GM21367 (cell line): ENCODE results near the gene LCORL.
"Not testable (repeated sequence)": the region's sequence is repeated elsewhere in the genome, so short reads cannot be mapped to it uniquely, and the experiment has no call there.

Experiments used
- ATAC-seq: cut with Tn5 transposase; IDR thresholded peaks from one replicate; pipeline ENCODE4 v1.9.1; 2021; ENCODE audit not compliant: unreplicated experiment

Gene LCORL

DNA sequence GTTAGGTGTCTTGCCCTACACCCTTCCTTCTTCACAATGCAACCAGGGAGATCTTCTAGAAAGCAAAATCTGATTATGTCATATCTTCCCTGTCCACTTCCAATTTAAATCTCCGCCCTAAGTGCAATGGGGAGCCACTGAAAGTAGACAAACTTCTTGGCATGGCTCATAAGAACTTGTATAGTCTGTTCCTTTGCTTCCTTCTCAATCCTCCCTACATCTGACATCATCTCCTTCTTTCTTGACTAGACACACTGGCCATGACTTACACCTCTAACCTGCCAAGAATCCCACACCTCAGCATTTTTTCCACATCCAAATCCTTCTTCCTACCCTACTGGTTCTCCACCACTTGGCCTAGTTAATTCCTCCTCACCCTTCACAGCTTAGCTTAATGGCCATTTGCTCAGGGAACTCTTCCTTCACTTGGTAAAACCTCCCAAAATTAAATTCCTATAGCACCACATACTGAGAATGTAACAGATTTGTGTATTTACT lies 155.6 kb downstream of the LCORL start:
- no peak for ATAC-seq

DNA sequence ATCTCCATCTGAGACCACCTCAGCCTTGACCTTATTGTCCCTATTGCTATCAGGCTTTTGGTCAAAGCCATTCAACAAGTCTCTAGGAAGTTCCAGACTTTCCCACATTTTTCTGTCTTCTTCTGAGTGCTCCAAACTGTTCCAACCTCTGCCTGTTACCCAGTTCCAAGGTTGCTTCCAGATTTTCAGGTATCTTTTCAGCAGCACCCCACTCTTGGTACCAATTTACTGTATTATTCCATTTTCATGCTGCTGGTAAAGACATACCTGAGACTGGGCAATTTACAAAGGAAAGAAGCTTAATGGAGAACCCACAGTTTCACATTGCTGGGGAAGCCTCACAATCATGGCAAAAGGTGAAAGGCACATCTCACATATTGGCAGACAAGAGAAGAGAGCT lies 159.6 kb downstream of the LCORL start:
- not testable (repeated sequence) for ATAC-seq

DNA sequence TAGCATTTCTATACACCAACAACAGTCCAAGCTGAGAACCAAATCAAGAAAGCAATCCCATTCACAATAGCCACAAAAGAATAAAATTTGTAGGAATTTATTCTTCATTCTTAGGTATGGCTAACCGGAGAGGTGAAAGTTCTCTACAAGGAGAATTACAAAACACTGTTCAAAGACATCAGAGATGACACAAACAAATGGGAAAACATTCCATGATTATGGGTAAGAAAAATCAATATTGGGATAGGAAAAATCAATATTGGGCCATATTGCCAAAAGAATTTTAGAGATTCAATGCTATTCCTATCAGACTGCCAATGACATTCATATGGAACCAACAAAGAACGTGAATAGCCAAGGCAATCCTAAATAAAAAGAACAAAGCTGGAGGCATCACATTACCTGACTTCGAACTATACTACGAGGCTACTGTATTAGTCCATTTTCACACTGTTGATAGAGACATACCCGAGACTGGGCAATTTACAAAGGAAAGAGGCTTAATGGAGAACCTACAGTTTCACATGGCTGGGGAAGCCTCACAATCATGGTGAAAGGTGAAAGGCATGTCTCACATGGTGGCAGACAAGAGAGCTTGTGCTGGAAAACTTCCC lies 161.7 kb downstream of the LCORL start:
- ATAC-seq, result no peak

DNA sequence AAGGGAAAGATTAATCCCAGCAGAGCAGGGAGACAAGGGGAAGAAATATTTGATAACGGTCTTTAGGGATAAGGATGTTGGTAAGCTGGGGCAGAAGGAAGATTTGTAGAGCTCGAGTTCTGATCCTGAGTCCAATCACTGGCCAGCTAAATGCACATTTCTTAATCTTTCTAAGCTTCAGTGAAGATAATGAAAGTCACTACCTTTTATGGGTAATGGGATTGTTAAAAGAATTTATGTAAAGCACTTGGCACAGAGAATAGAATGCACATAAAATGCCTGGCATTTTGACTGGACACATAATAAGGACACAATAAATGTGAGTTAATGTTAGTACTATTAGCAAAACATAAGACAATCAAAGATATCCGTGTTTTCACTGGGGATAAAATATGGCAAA lies 167.5 kb downstream of the LCORL start:
- no peak for ATAC-seq

DNA sequence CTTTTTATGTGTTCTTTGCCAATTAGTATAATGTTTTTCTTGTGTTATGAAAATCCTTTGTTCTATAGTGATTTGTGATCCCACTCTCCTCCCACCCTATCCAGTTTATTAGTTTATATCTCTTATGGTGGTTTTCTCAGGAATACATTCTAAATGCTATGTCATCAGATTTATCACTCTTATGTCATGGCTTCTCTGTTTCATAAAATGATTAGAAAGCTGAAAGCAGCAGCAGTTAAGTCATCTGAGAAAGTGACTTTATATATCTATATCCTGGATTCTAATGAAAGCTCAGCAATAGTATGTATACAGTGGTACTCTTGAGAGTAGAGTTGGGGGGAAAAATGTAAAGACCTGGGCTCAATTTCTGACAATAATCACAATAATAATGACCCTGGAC lies 169.6 kb downstream of the LCORL start:
- ATAC-seq, result no peak

DNA sequence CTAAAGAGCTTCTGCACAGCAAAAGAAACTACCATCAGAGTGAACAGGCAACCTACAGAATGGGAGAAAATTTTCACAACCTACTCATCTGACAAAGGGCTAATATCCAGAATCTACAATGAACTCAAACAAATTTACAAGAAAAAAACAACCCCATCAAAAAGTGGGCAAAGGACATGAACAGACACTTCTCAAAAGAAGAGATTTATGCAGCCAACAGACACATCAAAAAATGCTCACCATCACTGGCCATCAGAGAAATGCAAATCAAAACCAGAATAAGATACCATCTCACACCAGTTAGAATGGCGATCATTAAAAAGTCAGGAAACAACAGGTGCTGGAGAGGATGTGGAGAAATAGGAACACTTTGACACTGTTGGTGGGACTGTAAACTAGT lies 171.3 kb downstream of the LCORL start:
- not testable (repeated sequence) for ATAC-seq

DNA sequence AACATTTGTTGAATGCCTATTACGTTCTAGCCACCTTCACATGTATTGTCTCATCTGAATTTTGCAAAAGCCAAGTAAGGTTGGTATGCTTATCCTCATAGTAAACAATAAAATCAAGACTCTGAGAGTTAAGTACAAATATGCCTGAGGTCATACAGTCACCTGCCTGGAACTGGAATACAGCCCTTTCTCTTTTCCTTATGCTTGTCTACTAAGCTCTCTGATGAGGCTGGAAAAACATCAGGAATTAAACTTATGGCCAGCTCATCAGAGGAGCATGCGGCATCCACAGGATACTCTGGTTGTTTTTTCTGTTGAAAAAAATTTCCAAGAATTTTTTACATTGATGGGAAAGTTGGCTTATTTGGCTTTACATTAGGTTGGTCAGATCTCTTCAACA lies 175.3 kb downstream of the LCORL start:
- no peak for ATAC-seq

DNA sequence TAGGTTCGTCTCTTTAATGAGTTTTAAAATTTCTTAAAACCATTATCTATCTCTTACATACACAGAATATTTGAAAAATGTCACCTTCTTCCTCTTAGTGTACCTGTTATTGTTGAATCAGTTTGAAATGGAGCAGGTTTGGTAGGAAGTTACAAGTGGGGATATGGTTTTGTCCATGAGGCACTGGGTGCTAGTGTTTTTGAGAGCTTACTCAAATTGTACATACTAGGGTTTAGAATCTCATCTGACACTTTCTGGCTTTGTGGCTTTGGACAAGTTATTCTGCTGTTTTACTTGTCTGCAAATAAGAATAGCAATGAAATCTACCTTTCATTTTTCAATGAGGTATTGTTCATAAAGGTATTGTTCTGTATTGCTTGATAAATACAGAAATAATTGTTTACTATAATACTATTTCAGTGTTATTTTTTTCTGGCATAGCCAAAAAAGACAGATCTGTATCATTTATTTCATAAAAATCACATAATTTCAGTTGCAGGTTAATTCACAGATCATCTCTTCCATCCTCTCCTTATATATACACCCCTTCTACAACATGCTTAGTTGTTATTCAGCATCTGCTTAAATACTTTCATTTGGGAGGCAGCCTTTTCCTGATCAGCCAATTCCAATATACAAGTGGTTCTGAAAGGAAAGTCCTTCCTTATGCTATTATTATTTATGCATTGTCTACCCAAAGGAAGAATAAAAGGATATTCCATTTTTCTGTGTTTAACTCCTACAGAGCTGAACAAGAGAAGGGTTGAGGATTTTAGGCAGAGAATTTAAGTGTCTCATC lies 197.5 kb downstream of the LCORL start:
- no peak for ATAC-seq

DNA sequence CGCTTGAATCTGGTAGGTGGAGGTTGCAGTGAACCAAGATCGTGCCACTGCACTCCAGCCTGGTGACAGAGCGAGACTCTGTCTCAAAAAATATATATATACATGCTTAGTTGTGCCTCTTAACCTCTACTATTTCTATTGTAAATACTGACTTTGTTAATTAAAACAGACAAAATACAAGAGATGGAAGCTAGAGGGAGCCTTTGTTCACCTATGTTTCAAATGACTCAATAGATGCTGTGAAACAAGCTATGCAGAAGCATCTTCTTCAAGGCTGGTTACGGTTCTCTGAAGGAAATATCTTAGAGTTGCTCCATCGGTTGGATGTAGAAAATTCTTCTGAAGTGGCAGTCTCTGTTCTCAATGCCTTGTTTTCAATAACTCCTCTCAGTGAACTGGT lies 204.5 kb downstream of the LCORL start:
- peak; percentile 78 for ATAC-seq

DNA sequence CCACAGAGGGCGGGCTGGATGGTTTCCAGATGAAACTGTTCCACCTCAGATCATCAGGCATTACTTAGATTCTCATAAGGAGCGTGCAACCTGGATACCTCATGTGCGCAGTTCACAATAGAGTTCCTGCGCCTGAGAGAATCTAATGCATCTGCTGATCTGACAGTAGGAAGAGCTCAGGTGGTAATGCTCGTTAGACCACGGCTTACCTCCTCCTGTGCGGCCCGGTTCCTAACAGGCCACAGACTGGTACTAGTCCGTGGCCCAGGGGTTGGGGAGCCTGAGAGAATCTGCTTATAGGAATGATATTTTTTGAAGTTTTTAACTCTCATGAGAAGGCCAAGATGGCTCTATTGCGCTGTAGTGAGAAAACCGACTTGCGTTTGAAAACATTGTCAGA lies 205.4 kb downstream of the LCORL start:
- ATAC-seq, result no peak

DNA sequence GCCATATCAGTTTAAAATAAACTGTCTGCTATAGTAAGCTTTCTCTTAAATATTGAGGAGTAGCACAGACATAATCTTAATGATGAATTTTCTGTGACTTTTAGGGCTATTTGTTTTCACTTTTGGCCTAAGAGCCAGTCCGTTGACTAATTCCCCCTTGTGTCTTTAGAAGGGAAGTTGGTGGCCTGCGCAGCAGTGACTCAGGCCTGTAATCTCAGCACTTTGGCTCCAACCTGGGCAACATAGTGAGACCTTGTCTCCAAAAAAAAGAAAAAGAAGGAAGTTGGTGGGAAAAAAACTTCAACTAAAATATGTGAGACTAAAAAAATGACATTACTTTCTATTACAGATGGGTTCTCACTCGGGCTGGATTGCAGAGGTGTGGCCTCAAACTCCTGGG lies 207.4 kb downstream of the LCORL start:
- no peak for ATAC-seq

DNA sequence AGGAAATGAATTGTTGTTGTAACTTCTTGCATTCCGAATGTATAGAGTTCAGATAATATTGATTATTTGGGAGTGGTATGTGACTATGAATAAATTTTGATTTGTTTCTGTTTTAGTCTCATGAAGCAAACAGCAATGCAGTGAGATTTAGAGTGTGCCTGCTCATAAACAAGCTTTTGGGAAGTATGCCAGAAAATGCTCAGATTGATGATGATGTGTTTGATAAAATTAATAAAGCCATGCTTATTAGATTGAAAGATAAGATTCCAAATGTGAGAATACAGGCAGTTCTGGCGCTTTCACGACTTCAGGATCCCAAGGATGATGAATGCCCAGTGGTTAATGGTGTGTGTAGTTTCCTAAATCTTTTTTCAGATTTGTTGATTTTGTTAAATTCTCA lies 208.8 kb downstream of the LCORL start:
- no peak for ATAC-seq

DNA sequence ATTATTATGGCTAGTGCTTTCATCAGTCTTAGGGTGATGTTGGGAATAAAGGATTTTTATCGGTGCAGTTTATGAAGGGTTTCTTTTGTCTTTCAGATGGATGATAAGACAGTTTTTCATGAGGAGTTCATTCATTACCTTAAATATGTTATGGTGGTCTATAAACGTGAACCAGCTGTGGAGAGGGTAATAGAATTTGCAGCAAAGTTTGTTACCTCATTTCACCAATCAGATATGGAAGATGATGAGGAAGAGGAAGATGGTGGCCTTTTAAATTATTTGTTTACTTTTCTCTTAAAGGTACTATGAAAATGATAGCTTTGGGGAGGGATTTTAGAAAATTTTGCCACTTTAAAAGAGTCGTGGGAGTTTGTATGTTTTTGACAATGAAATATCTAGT lies 209.4 kb downstream of the LCORL start:
- ATAC-seq, result no peak

DNA sequence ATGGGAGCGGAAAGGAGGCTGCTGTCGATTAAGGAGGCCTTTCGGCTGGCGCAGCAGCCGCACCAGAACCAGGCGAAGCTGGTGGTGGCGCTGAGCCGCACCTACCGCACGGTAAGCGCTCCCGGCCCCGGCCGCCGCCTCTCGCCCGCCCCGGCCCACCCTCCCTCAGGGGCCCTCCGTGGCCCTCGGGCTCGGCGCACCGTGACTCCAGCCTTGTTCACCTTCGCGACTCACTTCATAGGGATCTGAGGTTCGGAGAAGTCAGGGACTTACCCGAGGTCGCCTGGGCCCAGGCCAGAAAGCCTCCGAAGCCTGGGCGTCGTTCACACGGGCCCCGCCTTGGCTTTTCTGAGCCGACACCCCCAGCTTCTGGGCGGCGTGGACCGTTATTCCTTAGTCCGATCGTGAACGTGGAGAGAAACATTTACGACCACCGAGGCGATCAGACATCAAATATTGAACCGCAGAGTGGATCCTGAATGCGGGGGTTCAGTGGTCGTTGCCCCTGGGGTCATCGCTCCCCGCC lies 210.4 kb downstream of the LCORL start:
- ATAC-seq, result peak; percentile 22

DNA sequence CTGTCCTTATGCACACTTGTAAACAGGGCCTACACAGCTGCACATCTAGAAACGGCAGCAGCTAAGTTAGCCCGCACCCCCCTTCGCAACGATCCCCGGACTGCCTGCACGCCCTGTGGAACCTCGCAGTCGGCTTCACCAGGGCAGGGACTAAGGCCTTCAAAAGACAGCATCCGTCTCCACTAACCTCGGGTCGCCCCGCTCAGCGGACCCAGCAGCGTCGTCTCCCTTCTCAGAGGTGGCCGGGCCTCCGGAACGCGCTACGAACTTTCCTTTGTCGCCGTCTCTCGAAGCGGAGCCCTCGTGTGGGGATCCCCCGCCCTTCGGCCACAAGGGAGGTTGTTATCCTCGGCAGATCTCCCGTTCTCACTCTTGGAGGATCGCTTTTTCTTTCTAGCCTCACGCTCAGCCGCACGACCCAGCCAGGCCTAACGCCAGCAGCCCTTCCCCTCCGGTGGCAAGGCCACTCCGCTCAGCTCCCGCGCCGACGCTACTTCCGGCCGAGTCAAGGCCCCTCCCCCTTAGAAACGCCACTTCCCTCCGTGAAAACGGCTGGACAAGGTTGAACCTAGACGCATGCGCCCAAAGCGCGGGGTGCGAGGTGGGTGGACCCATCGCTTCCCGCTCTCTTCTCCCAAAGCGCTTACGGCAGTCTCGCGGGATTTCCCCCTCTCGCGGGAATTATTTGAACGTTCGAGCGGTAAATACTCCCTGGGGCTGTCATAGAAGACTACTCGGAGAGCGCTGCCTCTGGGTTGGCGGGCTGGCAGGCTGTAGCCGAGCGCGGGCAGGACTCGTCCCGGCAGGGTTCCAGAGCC lies 211.1 kb downstream of the LCORL start, which contains the start of the genes DCAF16 and NCAPG:
DCAF16 (minus strand) TSS at position 498 of the 818 bp plus-strand sequence. CDS start 6,616 bp downstream, outside the sequence.
NCAPG (plus strand) TSS at position 720 of the 818 bp plus-strand sequence. CDS start 99 bp downstream, outside the sequence.
- ATAC-seq, result peak; percentile 84

DNA sequence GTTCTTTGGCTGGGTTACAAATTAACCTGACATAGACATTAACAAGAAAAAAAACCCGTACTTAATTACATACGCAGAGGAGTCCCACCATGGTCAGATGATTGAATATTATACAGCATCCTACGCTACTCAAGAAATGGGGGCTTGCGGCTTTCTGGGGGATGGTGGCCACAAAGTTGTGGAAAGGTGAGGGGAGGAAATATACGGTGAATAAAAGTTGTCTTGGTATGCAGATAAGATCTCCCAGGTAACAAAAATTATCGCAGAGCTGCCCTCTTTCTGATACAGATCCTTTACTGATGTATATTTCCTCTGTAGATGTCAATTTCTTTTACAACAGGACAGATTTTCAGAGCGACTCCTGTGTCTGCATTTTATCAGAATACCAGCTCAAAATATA lies 211.9 kb downstream of the LCORL start:
- no peak for ATAC-seq

DNA sequence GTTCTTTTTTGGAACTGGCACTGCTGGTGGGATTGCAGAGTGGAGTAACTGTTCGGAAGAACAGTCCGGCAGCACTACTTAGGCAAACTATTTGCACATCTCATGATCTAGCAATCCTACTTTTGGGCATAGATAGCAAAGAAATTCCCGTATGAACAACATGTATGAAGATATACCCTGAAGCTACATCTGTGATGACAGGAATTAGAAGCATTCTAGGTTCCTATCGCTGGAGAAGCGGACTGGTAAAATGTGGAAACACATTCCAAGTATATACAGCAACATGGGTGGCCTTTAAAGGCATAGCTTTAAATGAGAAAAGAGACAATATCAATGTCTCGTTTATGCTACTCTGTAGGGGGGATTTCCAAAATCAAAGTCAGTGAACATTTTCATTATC lies 214.1 kb downstream of the LCORL start:
- no peak for ATAC-seq

DNA sequence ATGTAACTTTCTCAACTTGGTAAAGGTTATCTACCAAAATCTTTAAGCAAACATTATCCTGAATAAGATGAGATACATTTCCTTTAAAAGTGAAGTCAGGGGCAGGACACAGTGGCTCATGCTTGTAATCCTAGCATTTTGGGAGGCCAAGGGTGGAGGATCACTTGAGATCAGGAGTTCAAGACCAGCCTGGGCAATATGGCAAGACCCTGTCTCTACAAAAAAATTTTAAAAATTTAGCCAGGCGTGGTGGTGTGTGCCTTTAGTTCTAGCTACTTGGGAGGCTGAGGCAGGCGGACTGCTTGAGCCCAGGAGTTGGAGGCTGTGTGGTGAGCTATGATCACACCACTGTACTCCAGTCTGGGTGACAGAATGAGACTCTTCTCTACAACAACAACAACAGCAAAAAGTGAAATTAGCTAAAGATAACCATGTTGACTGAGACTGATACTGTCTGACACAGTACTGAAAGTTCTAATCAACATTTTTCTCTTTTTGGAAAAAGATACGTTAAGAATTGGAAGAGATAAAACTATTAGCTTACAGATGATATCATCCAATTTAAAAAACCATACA lies 215.9 kb downstream of the LCORL start:
- no peak for ATAC-seq

DNA sequence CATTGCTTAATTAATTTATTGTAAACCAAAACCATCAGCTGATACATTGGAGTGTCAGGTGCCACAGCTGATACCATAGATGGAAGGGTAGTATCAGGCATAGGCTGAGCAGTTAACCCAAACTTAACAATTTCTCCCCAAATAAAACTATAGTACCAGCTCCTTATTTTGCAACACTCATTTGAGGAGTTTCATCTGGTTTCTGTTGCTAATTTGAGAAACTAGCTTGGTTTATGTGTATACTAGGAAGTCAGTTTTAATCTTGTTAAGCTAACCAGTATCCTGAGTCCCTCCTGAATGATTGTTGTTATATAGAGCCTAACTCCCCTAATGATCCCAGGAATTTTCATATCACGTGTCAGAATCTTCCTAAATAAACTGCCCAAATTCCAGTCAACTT lies 223.7 kb downstream of the LCORL start:
- no peak for ATAC-seq

DNA sequence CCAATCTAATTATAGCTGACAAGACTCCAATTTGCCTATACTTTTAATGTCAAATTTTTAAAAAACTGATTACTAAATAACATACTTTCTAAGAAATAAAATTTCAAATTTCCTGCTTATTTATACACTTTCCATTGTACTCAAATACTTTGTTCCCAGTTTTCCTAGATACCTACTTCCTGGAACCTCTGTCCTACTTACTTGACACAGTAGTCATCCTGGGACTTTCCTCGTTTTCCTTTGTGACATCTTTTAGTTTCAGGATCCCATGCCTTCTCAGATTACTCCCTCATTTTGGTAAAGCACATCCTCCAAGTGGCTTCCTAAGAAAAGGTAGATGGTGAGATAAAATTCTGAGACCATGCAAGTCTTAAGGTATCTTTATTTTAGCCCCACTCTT lies 226.8 kb downstream of the LCORL start:
- ATAC-seq, result no peak
